HEK293 (cell line): ENCODE results near the gene PI4KB.

ENCODE experiments used
- CTCF ChIA-PET: fragments of 350-600 bp; formaldehyde crosslinking; extraction: SDS; loops from one replicate; lab custom pipeline; 2021; ENCODE audit warnings: antibody characterized with exemption; lab: Yijun Ruan, JAX
- POLR2A ChIA-PET: fragments of 300-600 bp; formaldehyde crosslinking; extraction: SDS; loops from one replicate; lab custom pipeline; 2020; ENCODE audit warnings: antibody characterized with exemption, inconsistent platforms; lab: Yijun Ruan, JAX
- H3K27ac ChIP-seq: fragments of 200-500 bp; sonication (Bioruptor generic); 2 replicates; pipeline ENCODE4 v1.5.1; 2014; ENCODE audit warnings: low read depth, low read length, control low read depth, inconsistent platforms; ENCODE audit errors: extremely low read depth
- H3K36me3 ChIP-seq, 2 experiments: fragments of 200-500 bp in 1 of 2; sonication (Bioruptor generic) in 1 of 2; 1 replicate in 1 of 2; 2 replicates in 1 of 2; pipeline ENCODE4 v1.5.1; 2014 to 2017; ENCODE audit warnings: inconsistent platforms in 2 of 2, low read length in 2 of 2; ENCODE audit not compliant: control insufficient read depth in 2 of 2, insufficient read depth in 1 of 2
- H3K4me1 ChIP-seq: fragments of 200-500 bp; sonication (Bioruptor generic); 2 replicates; pipeline ENCODE4 v1.5.1; 2014; ENCODE audit warnings: mild to moderate bottlenecking, low read length, inconsistent platforms; ENCODE audit not compliant: control insufficient read depth, insufficient read depth
- H3K4me3 ChIP-seq: 2 replicates; pipeline ENCODE4 v1.5.1; 2011; ENCODE audit warnings: low read depth, mild to moderate bottlenecking, control low read depth, low read length, moderate library complexity
- H3K9me3 ChIP-seq: fragments of 200-500 bp; sonication (Bioruptor generic); 2 replicates; pipeline ENCODE4 v1.5.1; 2014; ENCODE audit warnings: low read depth, low read length, inconsistent platforms; ENCODE audit not compliant: control insufficient read depth, insufficient read depth
- BCL11B ChIP-seq: fragments of 450-650 bp; formaldehyde crosslinking; IDR thresholded peaks from 2 replicates; pipeline ENCODE4 v1.5.1; 2016; ENCODE audit warnings: low read depth, missing biosample characterization, missing genetic modification characterization
- ELK4 ChIP-seq: IDR thresholded peaks from 2 replicates; pipeline ENCODE4 v1.6.1; 2011; ENCODE audit warnings: mild to moderate bottlenecking, low read depth, low read length, borderline replicate concordance
- GLI4 ChIP-seq: fragments of 450-650 bp; formaldehyde crosslinking; IDR thresholded peaks from 2 replicates; pipeline ENCODE4 v1.5.1; 2016; ENCODE audit warnings: missing biosample characterization, missing genetic modification characterization
- GLIS1 ChIP-seq: fragments of 450-650 bp; formaldehyde crosslinking; IDR thresholded peaks from 2 replicates; pipeline ENCODE4 v1.5.1; 2016; ENCODE audit warnings: missing biosample characterization, missing genetic modification characterization
- GLIS2 ChIP-seq: fragments of 450-650 bp; formaldehyde crosslinking; IDR thresholded peaks from 2 replicates; pipeline ENCODE4 v1.5.1; 2016; ENCODE audit warnings: missing biosample characterization, missing genetic modification characterization
- KLF7 ChIP-seq: fragments of 450-650 bp; formaldehyde crosslinking; IDR thresholded peaks from 2 replicates; pipeline ENCODE4 v1.5.1; 2016; ENCODE audit warnings: missing biosample characterization, missing genetic modification characterization, borderline replicate concordance
- MZF1 ChIP-seq: fragments of 450-650 bp; formaldehyde crosslinking; IDR thresholded peaks from 2 replicates; pipeline ENCODE4 v1.5.1; 2017; ENCODE audit warnings: missing biosample characterization, missing genetic modification characterization, borderline replicate concordance
- OSR2 ChIP-seq: fragments of 450-650 bp; formaldehyde crosslinking; IDR thresholded peaks from 2 replicates; pipeline ENCODE4 v1.5.1; 2016; ENCODE audit warnings: missing biosample characterization, missing genetic modification characterization
- PRDM1 ChIP-seq: fragments of 450-650 bp; formaldehyde crosslinking; IDR thresholded peaks from 2 replicates; pipeline ENCODE4; 2016; ENCODE audit warnings: missing biosample characterization, missing genetic modification characterization
- PRDM10 ChIP-seq: fragments of 450-650 bp; formaldehyde crosslinking; IDR thresholded peaks from 2 replicates; pipeline ENCODE4 v1.5.1; 2016; ENCODE audit warnings: missing biosample characterization, missing genetic modification characterization
- SCRT1 ChIP-seq: fragments of 450-650 bp; formaldehyde crosslinking; IDR thresholded peaks from 2 replicates; pipeline ENCODE4 v1.5.1; 2016; ENCODE audit warnings: missing biosample characterization, missing genetic modification characterization, borderline replicate concordance
- WT1 ChIP-seq: fragments of 450-650 bp; formaldehyde crosslinking; IDR thresholded peaks from 2 replicates; pipeline ENCODE4 v1.5.1; 2016; ENCODE audit warnings: missing biosample characterization, missing genetic modification characterization
- ZFP3 ChIP-seq: fragments of 450-650 bp; formaldehyde crosslinking; IDR thresholded peaks from 2 replicates; pipeline ENCODE4 v1.5.1; 2016; ENCODE audit warnings: low read depth, missing biosample characterization, missing genetic modification characterization
- ZFP41 ChIP-seq: fragments of 450-650 bp; formaldehyde crosslinking; IDR thresholded peaks from 2 replicates; pipeline ENCODE4 v1.5.1; 2016; ENCODE audit warnings: missing biosample characterization, missing genetic modification characterization, borderline replicate concordance
- ZFP69B ChIP-seq: fragments of 450-650 bp; formaldehyde crosslinking; IDR thresholded peaks from 2 replicates; pipeline ENCODE4 v1.5.1; 2016; ENCODE audit warnings: missing biosample characterization, missing genetic modification characterization
- ZNF132 ChIP-seq: fragments of 450-650 bp; formaldehyde crosslinking; IDR thresholded peaks from 2 replicates; pipeline ENCODE4 v1.5.1; 2017; ENCODE audit warnings: missing biosample characterization, missing genetic modification characterization, borderline replicate concordance
- ZNF19 ChIP-seq: fragments of 450-650 bp; formaldehyde crosslinking; IDR thresholded peaks from 2 replicates; pipeline ENCODE4; 2016; ENCODE audit warnings: missing biosample characterization, missing genetic modification characterization, low read depth
- ZNF211 ChIP-seq: fragments of 450-650 bp; formaldehyde crosslinking; IDR thresholded peaks from 2 replicates; pipeline ENCODE4 v1.5.1; 2016; ENCODE audit warnings: low read depth, missing biosample characterization, missing genetic modification characterization
- ZNF292 ChIP-seq: fragments of 450-650 bp; formaldehyde crosslinking; IDR thresholded peaks from 2 replicates; pipeline ENCODE4 v1.5.1; 2016; ENCODE audit warnings: low read depth, missing biosample characterization, missing genetic modification characterization, borderline replicate concordance
- ZNF530 ChIP-seq: fragments of 450-650 bp; formaldehyde crosslinking; IDR thresholded peaks from 2 replicates; pipeline ENCODE4 v1.5.1; 2016; ENCODE audit warnings: low read depth, missing biosample characterization, missing genetic modification characterization
- ZNF555 ChIP-seq: fragments of 450-650 bp; formaldehyde crosslinking; conservative IDR thresholded peaks from 2 replicates; pipeline ENCODE4 v1.5.1; 2017; ENCODE audit warnings: missing biosample characterization, mild to moderate bottlenecking, missing genetic modification characterization, inconsistent platforms
- ZNF600 ChIP-seq: fragments of 450-650 bp; formaldehyde crosslinking; IDR thresholded peaks from 2 replicates; pipeline ENCODE4 v1.5.1; 2016; ENCODE audit warnings: missing biosample characterization, missing genetic modification characterization
- ZNF621 ChIP-seq: fragments of 450-650 bp; formaldehyde crosslinking; IDR thresholded peaks from 2 replicates; pipeline ENCODE4 v1.5.1; 2017; ENCODE audit warnings: missing biosample characterization, missing genetic modification characterization
- ZNF664 ChIP-seq: fragments of 450-650 bp; formaldehyde crosslinking; IDR thresholded peaks from 2 replicates; pipeline ENCODE4 v1.5.1; 2016; ENCODE audit warnings: missing biosample characterization, missing genetic modification characterization
- ZNF747 ChIP-seq: fragments of 450-650 bp; formaldehyde crosslinking; IDR thresholded peaks from 2 replicates; pipeline ENCODE4 v1.5.1; 2016; ENCODE audit warnings: missing biosample characterization, missing genetic modification characterization
- ZNF76 ChIP-seq: fragments of 450-650 bp; formaldehyde crosslinking; IDR thresholded peaks from 2 replicates; pipeline ENCODE4; 2016; ENCODE audit warnings: low read depth, missing biosample characterization, missing genetic modification characterization, borderline replicate concordance
- ZNF777 ChIP-seq: fragments of 450-650 bp; formaldehyde crosslinking; IDR thresholded peaks from 2 replicates; pipeline ENCODE4 v1.5.1; 2017; ENCODE audit warnings: missing biosample characterization, missing genetic modification characterization, borderline replicate concordance
- ZNF785 ChIP-seq: fragments of 450-650 bp; formaldehyde crosslinking; IDR thresholded peaks from 2 replicates; pipeline ENCODE4 v1.5.1; 2016; ENCODE audit warnings: missing biosample characterization, missing genetic modification characterization
- ZNF843 ChIP-seq: fragments of 450-650 bp; formaldehyde crosslinking; IDR thresholded peaks from 2 replicates; pipeline ENCODE4 v1.5.1; 2016; ENCODE audit warnings: missing biosample characterization, missing genetic modification characterization
- ZSCAN23 ChIP-seq: fragments of 450-650 bp; formaldehyde crosslinking; IDR thresholded peaks from 2 replicates; pipeline ENCODE4 v1.5.1; 2016; ENCODE audit warnings: missing biosample characterization, missing genetic modification characterization
- ZXDB ChIP-seq: fragments of 450-650 bp; formaldehyde crosslinking; IDR thresholded peaks from 2 replicates; pipeline ENCODE4 v1.5.1; 2016; ENCODE audit warnings: missing biosample characterization, missing genetic modification characterization
- TF ChIP-seq, protein P1 (sequence below): fragments of 450-650 bp; formaldehyde crosslinking; IDR thresholded peaks from 2 replicates; pipeline ENCODE4 v1.5.1; 2016; ENCODE audit warnings: missing biosample characterization, missing genetic modification characterization

The PI4KB gene

GRCh38 chr1:151281225-151281968 is 45.8 kb downstream of the PI4KB start:
- CTCF ChIA-PET: interaction anchor here (0.7 to 1.2 kb wide), 10 partner anchors 19 to 720 kb away, joined by 3 to 8 read pairs (median 4); partner anchors contain the start of gene PI4KB
- no peaks in the 10 kb centered on the region for H3K4me1 ChIP-seq
- H3K4me3 ChIP-seq: peak overlapping the region; percentile 77
- POLR2A ChIA-PET: interaction anchor here (0.5 to 2.1 kb wide), 36 partner anchors 8 to 711 kb away, joined by 3 to 24 read pairs (median 4); partner anchors contain the start of genes CDC42SE1, MRPL9, PI4KB and PIP5K1A
- peak overlapping the region; percentile 90 for H3K27ac ChIP-seq
- H3K9me3 ChIP-seq: no peaks in the 10 kb centered on the region
- peaks cover 0 to 23% of the 10 kb centered on the region in 2 experiments; a peak in 2 of 3 replicates for H3K36me3 ChIP-seq
- no peak for TF ChIP-seq PRDM1 (tag by site-specific recombination)
- TF ChIP-seq GLI4 (tag by site-specific recombination): no peak
- TF ChIP-seq ZNF664 (tag by site-specific recombination): no peak
- peak; percentile 78 for TF ChIP-seq ZXDB (tag by site-specific recombination)
- TF ChIP-seq, protein P1, sequence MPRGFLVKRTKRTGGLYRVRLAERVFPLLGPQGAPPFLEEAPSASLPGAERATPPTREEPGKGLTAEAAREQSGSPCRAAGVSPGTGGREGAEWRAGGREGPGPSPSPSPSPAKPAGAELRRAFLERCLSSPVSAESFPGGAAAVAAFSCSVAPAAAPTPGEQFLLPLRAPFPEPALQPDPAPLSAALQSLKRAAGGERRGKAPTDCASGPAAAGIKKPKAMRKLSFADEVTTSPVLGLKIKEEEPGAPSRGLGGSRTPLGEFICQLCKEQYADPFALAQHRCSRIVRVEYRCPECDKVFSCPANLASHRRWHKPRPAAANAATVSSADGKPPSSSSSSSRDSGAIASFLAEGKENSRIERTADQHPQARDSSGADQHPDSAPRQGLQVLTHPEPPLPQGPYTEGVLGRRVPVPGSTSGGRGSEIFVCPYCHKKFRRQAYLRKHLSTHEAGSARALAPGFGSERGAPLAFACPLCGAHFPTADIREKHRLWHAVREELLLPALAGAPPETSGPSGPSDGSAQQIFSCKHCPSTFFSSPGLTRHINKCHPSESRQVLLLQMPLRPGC (tag by site-specific recombination): peak; percentile 69; the same call in 1 of the 2 replicates
- TF ChIP-seq SCRT1 (tag by site-specific recombination): no peak
- TF ChIP-seq PRDM10 (tag by site-specific recombination): peak; percentile 88
- peak; percentile 94; the same call in 1 of the 2 replicates for TF ChIP-seq ZNF777 (tag by site-specific recombination)
- TF ChIP-seq ZSCAN23 (tag by site-specific recombination): no peak
- TF ChIP-seq WT1 (tag by site-specific recombination): peak; percentile 40
- TF ChIP-seq ZNF600 (tag by site-specific recombination): peak; percentile 82
- TF ChIP-seq ZNF555 (tag by site-specific recombination): no peak
- TF ChIP-seq ZFP3: no peak
- TF ChIP-seq ZNF843 (tag by site-specific recombination): peak; percentile 63; the same call in 1 of the 2 replicates
- peak; percentile 73; the same call in 1 of the 2 replicates for TF ChIP-seq KLF7
- no peak for TF ChIP-seq ZFP41 (tag by site-specific recombination)
- TF ChIP-seq ELK4: no peak; the same call in 1 of the 2 replicates
- TF ChIP-seq GLIS2 (tag by site-specific recombination): peak; percentile 82
- TF ChIP-seq ZNF621 (tag by site-specific recombination): no peak
- TF ChIP-seq BCL11B: peak; percentile 98
- peak; percentile 71; the same call in 1 of the 2 replicates for TF ChIP-seq ZNF76
- TF ChIP-seq OSR2 (tag by site-specific recombination): peak; percentile 83
- no peak for TF ChIP-seq ZNF292 (tag by site-specific recombination)
- TF ChIP-seq ZNF530 (tag by site-specific recombination): no peak
- TF ChIP-seq GLIS1 (tag by site-specific recombination): peak; percentile 60; the same call in 1 of the 2 replicates
- no peak for TF ChIP-seq ZNF211
- peak; percentile 90; the same call in 1 of the 2 replicates for TF ChIP-seq ZNF785 (tag by site-specific recombination)
- TF ChIP-seq ZNF132 (tag by site-specific recombination): no peak
- TF ChIP-seq ZNF19 (tag by site-specific recombination): no peak
- TF ChIP-seq ZFP69B (tag by site-specific recombination): peak; percentile 100
- peak; percentile 86 for TF ChIP-seq MZF1 (tag by site-specific recombination)
- TF ChIP-seq ZNF747 (tag by site-specific recombination): no peak
